Lower leg skin (tissue), 3 donors: ENCODE results near the gene GIT2.

Experiments used
- CTCF ChIP-seq, 3 donors: fragments of 450-650 bp; IDR thresholded peaks; one replicate each; pipeline ENCODE4 v1.5.1; 2016; ENCODE audit warnings: antibody characterized with exemption in 3 of 3, mild to moderate bottlenecking in 3 of 3, moderate library complexity in 2 of 3
- POLR2A ChIP-seq, 2 donors: fragments of 450-650 bp; IDR thresholded peaks; one replicate each; pipeline ENCODE4 v1.6.1; 2016 to 2017; ENCODE audit warnings: antibody characterized with exemption in 2 of 2, mild to moderate bottlenecking in 1 of 2, moderate library complexity in 1 of 2

GRCh38 chr12:109940339-109940923 is 55.7 kb downstream of the GIT2 start:
- TF ChIP-seq CTCF (IDR thresholded peaks at IDR 0.05) (no peak), POLR2A (IDR thresholded peaks at IDR 0.05) (no peak)
